ENCODE data around the gene FTO.

FTO gene

DNA sequence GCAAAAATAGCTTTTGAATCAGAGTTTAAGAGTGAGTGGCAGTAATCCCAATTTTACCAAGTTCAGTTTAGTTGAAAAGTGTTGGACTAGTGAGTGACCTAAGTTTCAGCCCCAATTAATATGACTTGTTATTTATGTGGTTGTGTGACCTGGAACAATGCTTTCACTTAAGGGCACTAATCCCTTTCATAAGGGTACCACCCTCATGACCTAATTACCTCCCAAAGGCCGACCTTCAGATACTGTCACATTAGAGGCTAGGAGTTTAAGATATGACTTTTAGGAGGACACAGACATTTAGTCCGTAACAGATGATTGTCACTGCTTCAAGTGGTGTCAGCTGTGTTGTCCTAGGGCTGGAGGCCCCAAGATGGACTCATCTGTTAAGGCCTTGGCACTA lies 392.7 kb downstream of the FTO start:
- no peak for DNase-seq
- intact Hi-C loops (cut with DNase I), result no loop called here

DNA sequence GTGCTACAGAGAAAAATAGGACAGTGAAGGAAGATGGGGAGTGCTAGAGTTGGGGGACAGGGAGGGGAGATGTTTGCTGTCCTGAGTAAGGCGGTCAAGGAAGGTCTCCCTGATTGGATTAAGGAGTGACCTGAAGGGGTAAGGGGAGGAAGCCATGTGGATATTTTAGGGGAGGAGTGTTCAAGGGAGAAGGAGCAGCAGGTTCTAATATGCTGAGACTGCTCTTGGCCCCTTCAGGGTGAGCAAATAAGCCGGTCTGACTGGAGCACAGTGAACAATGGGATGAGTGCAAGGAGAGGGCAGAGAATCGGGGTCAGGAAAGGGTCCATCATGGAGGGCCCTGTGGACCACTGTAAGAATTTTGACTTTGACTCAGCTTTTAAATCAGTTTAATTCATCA lies 393.8 kb downstream of the FTO start:
- DNase-seq, result no peak
- intact Hi-C loops (cut with DNase I), result no loop called here

DNA sequence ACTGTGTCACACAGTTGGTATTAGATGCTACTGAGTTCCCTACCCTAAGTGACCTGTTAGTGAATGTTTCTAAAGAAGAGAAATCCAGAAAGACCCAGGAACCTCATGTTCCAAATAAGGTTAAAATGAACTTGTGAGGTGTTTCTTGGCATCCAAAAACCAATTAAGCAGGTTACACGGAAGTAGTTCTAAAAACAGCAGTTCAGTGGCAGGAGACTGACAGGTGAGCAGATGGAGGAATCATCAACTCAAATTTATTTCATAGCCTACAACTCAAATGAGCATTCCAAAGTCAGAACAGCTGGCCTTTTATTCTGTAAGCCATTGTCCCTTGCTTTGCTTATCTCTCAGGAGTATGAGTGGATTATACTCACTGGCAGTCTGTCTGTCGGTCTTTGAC lies 394.3 kb downstream of the FTO start:
- DNase-seq, result no peak
- intact Hi-C loops (cut with DNase I), result no loop called here

DNA sequence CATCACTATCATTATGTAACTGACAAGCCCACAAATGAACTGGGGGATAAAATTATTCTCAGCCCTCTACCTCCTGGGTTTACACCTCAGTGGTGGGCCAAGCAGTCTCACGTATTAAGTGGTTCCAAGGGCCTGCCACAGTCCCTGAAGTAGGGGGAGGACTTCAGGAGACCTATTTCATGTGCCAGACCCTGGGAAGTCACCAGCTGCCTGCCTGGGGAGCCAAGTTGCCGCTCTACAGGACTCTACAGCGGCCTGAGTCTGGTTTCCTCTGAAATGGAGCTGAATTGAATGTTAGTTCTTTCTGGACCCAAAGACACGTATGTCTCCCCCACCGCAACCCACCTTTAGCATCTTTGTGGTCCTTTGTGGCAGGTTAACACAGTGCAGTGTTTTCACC lies 395.7 kb downstream of the FTO start:
- no peak for DNase-seq
- intact Hi-C loops (cut with DNase I), result no loop called here

DNA sequence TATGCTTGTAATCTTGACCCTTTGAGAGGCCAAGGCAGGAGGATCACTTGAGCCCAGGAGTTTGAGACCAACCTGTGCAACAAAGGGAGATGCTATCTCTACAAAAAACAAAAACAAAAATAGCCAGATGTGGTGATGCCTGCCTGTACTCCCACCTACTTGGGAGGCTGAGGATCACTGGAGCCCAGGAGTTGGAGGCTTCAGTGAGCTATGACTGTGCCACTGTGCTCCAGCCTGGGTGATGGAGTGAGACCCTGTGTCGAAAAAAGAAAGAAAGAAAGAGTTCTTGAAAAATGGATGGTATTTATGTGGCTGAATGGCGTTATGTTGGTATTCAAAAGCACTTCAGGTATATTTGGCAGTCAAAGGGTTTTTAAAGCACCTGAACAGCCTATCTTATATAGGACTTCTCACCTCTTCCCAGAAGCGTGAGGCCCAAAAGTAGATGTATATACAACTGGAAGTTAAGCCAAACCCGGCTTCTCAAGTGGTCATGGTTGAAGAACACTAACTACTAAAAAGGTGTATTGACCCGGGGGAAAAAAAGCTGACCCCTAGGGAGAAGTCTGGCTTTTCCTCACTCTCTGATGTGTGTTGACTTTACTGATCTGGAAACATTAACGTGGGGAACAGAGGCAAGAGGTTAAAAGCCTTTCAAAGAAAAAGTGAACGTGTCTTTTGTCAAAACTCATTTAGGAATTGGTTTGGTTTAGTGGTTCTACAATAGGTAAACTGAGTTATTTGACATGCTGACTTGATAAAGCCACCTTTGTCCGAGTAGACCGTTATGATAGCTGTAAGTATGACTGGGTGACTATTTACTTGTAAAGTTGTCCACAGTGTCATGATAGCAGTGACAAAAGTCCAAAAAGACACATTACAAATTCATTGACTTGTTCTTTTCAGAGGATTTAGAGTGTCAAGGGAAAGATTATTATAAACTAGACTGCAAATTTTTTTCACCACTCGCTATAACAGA lies 399.2 kb downstream of the FTO start:
- DNase-seq, result no peak
- intact Hi-C loops (cut with DNase I), result no loop called here

DNA sequence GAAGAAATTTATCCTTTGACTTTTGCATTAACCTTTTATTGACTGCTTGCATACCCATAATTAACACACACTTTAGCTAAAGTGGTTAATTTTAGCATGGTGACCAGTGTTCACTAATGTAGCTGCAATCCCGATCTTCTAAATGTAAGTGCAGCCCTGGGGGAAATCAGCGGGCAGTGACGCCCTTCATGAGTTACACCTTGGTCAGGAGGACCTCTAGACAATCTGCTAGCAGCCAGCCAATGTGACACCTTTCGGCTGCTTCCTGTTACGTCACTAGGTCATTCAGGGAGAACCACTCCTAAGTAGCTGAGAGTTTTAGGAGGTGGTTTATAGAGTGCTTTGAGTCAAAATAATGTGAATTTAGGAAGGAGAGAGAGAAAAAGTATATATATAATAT lies 402.1 kb downstream of the FTO start:
- no peak for DNase-seq
- intact Hi-C loops (cut with DNase I), result no loop called here

DNA sequence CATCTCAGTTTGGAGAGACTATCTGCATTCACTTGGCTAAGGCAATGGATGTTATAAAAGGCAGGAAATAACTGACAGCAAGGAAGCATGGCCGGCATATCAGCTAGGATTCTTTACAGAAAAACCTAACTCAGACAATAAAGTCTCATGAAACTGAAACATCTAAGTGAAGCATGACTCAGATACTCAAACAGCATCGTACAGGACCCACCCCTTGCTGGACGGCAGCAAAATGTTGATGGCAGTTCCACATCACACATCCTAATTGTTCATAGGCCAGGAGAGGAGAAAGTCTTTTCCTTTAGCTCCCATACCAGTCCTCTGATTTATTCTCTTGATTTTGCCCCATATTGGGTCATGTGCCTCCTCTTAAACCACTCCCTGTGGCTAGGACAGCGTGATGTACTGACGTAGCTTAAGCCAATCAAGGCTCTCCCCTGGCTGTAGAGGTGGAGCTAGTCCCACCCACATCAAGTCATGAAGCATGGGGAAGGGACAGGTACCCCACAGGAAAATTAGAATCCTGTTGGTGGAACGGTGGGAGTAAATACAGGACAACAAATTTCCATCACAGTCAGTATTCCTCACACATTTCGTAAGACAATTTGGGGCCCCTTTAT lies 403.7 kb downstream of the FTO start:
- intact Hi-C loops (cut with DNase I), result no loop called here
- DNase-seq, result no peak

DNA sequence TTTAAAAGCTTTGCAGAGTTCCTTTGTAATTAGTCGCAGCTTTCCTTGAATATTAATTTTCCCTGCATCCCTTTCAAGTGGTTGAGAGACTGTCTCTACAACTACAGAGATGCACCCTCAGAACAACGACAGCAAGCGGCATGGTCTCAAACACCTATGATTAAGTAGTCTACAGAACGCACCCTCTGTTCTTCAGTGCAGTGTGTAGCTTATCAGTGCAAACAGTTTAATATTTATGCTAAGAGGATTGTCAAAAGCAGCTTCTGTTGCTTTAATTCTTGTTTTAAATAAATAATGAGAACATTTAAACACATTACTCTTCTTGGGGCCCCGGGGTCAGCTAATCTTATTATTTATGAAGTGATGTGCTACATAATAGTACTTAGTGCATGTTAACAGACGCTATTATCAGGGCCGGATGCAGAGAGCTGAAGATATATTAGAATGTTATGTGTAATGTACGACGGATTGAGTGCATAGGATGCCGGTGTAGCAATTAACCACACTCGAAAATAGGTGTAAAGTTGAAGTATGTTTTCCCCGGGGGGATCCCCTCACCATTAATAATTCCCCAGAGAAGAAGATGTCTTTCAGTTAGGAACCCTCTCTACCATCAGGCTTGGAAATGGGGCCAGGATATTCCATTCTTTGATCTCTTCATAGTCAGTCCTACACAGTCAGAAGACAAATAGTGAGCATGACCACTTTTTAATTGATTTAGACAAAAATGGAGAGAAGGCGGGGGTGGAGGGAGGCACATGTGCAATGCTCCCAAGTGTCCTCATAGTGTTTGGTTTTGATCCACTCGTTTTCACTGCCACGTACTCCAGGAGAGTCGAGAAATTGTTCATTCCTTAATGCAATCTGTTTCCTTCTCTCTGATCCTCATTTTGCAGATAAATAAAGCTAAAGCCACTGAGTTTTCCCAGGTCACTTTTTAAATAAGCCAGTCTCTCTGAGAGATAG lies 406.3 kb downstream of the FTO start:
- intact Hi-C loops (cut with DNase I), result no loop called here
- DNase-seq, result no peak

DNA sequence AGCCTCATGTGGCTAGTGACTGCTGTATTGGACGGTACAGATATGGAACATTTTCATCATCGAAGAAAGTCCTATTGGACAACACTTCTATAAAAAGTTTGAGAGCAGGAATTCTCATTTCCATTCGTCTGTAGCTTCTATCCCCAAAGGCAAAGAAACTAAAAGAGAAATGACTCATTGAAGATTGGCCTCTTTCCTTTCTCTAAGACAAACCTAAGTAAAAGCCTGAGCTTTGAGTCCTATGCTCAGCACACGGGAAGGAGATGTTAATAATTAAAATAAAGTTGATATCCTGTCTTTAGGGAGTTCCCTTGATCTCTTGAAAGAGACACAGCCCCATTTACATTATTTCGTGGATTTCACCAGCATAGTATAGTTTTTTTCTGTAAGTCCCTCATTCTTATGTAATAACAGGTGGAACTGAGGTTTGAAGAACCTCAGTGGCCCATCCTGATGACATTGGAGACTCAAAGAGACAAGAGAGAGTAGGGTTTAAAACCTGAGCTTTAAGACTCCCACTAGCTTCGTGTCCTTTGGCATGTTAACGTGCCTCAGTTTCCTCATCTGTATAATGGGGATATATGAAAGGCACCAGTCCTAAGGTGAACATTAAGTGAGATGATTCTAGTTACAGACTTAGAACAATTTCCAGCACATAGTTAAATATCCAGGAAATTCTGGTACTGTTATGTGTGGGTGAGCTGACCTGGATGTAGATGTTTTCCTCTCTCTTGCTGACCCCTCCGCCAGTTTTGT lies 408.7 kb downstream of the FTO start:
- DNase-seq, result no peak
- intact Hi-C loops (cut with DNase I), result no loop called here

DNA sequence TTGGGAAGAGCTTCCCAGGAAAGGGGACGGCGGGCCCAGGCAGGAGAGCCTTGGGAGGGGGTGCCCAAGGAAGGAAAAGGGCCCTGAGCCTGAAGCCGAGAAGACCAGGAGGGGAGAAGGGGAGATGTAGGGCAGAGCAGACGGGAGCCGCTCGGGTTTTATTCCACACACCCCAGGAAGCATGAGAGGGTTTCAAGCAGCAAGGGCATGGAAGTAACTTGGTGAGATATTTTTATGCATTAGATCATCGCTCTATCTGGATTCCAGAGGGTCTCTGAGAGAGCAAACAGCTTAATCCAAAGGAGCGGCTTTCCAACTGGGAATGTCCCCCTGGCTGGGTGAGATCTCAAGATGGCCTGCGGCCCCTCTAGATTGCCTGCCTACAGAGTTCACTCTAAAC lies 411.6 kb downstream of the FTO start:
- intact Hi-C loops (cut with DNase I), result no loop called here
- DNase-seq, result no peak

DNA sequence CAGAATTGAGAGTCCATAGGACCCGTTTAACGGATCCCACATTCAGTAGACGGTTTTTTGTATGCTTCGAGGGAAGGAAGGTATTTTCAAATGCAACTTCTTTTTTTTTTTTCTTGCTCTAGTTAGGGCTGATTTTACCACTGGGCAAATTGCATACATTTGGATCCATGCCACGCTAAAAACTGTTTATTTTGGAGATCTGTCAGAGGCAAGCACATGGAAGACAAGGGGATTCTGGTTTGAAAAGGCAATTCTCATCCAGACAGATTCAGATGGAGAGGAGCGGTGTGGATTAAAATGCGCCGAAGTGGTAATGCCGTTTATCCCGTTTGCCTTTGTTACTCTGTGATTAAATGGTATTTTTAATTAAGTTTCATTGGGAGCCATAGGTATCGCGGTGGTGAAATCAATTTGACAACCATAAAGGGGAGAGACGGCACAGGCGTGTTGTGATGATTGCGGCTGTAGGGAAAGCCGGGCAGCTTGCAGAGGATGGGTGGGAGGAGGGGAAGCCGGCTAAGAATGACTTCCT lies 412.2 kb downstream of the FTO start:
- intact Hi-C loops (cut with DNase I), result no loop called here
- no peak for DNase-seq

DNA sequence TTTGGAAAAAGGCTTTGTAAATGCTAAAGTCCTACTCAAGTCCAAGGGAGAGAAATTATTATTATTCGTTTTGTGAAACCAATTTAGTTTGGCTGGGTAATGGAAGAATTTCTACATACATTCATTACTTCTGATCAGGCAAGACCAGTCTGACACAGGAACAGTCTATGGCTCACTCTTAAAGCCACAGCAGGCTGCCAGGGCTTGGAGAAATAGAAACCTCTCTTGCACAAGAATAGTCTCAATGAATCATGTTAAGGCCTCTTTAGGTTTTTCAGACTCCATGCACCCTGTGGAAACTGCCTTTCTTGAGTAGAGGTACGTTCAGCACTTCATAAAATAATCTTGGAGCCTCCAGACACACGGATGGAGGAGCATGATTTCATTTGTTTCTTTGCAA lies 414.9 kb downstream of the FTO start:
- DNase-seq, result no peak
- intact Hi-C loops (cut with DNase I), result no loop called here

DNA sequence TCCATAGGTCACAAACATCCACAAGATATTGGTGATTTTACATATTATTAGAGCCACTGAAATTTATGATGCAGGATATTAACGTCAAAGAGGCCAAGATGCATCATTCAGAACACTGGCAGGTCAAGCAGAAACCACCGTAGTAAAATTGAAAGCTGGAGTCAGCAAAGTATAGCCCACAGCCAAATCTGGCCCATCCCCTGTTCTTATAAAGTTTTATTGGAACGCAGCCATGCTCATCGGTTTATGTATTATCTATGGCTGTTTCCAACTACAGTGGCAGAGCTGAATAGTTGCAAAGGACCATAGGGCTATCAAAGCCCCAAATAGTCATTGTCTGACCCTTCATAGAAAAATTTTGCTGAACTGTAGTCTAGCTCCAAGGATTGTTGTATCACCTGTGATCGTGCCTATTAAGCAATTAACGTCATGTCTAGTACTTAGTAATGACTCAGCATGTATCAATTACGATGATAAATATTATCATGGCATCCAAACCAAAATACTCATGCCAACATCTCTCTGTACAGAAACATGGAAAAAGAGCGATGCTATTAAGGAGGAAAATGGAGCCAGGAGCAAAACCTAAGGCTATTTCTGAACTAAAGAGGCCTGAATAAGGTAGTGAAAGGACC lies 417.0 kb downstream of the FTO start:
- intact Hi-C loops (cut with DNase I), result no loop called here
- DNase-seq, result no peak

DNA sequence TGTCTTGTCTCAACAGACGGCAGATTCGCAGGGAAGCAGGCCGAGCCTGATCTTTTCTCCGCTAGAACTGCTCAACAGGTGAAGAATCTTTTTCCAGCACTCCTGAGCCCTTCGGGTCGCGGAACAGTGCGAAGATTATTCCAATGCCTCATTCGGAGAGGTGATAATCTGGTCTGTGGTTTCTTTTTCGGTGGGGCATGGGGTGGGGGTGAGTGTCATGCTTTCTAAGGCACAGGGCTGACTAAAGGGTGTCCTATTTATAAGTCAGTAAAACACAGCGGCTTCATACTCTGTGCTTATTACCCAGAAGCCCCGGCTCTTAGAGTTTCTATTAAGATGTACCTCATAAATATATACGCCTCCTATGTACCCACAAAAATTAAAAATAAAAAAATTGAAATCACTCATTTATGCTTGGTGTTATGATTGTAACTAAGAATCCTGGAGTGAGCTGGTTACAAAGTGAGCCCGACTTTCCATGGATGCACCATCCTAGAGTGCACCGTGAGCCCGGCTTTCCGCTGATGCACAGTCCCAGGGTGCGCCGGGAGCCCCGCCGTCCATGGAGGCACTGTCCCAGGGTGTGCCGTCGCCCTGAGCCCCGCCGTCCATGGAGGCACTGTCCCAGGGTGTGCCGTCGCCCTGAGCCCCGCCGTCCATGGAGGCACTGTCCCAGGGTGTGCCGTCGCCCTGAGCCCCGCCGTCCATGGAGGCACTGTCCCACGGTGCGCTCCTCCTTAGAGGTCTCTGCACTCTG lies 417.8 kb downstream of the FTO start:
- intact Hi-C loops (cut with DNase I), result no loop called here
- DNase-seq, result no peak

DNA sequence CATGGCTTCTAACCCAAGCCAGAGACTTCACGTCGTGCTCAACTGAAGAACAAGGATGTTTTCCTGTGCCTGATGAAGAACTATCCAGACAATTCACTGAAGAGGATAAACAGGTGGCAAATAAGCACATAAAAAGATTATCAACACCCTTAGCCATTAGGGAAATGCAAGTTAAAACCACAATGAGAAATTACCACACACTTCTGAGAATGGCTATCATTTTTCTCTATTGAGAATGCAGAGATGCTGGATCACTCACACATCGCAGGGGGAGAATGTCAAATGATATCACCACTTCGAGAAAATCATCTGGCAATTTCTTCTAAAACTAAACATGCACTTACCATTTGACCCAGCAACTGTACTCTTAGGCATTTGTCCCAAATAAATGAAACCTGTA lies 419.8 kb downstream of the FTO start:
- DNase-seq, result no peak
- intact Hi-C loops (cut with DNase I), result no loop called here

DNA sequence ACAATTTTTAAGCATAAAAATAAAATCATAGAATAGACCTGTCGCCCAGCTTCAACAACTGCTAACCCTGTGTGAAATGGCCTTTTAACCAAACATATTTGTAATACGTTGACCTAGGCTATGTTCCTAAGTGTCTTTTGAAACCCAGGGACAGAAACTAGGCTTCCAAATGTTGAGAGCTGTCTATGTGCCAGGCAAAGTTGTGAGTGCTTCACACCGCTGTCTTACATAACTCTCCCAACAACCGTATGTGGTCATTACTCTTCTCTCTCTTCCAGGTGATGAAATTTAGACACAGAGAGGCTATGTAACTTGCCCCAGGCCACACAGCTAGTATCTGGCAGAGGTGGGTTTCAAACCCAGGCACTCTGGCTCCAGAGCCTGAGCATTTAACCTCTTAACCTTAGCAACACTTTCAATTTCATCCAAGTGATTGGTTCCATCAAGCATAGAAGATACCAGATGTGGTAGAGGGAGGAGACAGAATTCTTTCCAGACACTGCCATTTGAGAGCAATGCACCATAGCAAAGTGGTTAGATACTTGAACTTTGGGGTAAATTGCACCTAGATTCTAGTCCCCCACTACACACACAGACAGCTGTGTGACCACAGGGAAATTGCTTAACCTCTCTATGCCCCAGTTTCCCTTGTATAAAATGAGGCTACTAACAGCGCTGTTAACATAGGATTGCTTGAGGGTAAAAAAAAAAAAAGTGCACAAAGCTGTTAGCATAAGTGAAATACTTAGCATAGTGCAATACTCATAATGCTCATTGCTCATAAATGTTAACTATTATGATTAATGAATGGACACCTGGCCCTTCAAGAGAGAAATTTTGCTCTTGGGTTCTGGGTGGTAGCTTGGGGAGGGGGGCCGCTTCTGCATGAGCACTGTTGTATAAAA lies 422.0 kb downstream of the FTO start:
- DNase-seq, result no peak
- intact Hi-C loops (cut with DNase I), result no loop called here

DNA sequence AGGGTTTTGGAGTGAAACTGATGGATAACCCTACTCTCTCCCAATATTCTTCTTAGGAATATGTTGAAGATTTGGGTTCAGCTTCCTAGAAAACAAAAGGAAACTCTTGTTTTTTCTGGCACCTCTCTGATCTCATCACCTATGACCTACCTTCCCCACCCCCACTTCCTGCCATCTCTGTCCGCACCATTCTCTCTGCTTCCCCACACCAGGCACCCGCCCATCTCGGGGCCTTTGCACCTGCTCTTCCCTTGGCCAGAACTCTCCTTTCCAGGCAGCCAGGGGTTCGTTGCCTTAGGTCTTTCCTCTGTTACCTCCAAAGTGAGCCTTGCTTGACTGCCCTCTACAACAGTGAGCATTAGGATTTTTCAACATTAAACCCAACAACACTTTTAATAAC lies 423.0 kb downstream of the FTO start:
- no peak for DNase-seq
- intact Hi-C loops (cut with DNase I), result no loop called here

Data from posterior cingulate gyrus (tissue), 11 donors.